ENCODE measurements around the gene PTRHD1.
A peak's percentile ranks its signal among the peaks of the same experiment; 100 is the strongest.

Gene PTRHD1

GRCh38 chr2:24792874-24793760 lies at the start of gene PTRHD1, which contains the start of gene CENPO:
Gene PTRHD1 (minus strand): TSS chr2:24793391. CDS start chr2:24793377, 14 bp downstream.
Gene CENPO (plus strand): TSS chr2:24793425. CDS start chr2:24793920, 495 bp downstream.
- peak within 1 kb of the TSS; percentile 89 for H3K4me3 ChIP-seq (ENCODE audit: low read length)
- TF ChIP-seq CTCF (conservative IDR thresholded peaks at IDR 0.05; ENCODE audit: low read length), result peak; percentile 63
- peak; percentile 96 for DNase-seq (ENCODE audit: low read depth)

- no peak for TF ChIP-seq CTCF (conservative IDR thresholded peaks at IDR 0.05; ENCODE audit: low read length)
- H3K4me3 ChIP-seq (ENCODE audit: low read length), result no peak overlapping the region
Measured at GRCh38 chr2:24842081-24843050, 49.2 kb upstream of the PTRHD1 start.

GRCh38 chr2:24840962-24841945 lies 48.1 kb upstream of the PTRHD1 start:
- TF ChIP-seq CTCF (conservative IDR thresholded peaks at IDR 0.05; ENCODE audit: low read length), result no peak
- no peak for DNase-seq (ENCODE audit: low read depth)
- H3K4me3 ChIP-seq (ENCODE audit: low read length), result no peak overlapping the region

More at GRCh38 chr2:24842081-24843050, 49.2 kb upstream of the PTRHD1 start:
- DNase-seq (ENCODE audit: low read depth), result no peak

GRCh38 chr2:24840164-24840869 lies 47.1 kb upstream of the PTRHD1 start:
- no peak for DNase-seq (ENCODE audit: low read depth)
- TF ChIP-seq CTCF (conservative IDR thresholded peaks at IDR 0.05; ENCODE audit: low read length), result no peak
- H3K4me3 ChIP-seq (ENCODE audit: low read length), result no peak overlapping the region

GRCh38 chr2:24839729-24840128 lies 46.5 kb upstream of the PTRHD1 start:
- TF ChIP-seq CTCF (conservative IDR thresholded peaks at IDR 0.05; ENCODE audit: low read length), result no peak
- H3K4me3 ChIP-seq (ENCODE audit: low read length), result no peak overlapping the region
- DNase-seq (ENCODE audit: low read depth), result no peak
